WERI-Rb-1 (cell line): ENCODE results near the gene PCBP2.

Experiments used
- DNase-seq: peaks from one replicate; pipeline ENCODE4 v3.0.0-alpha.2; 2020
- H3K27ac ChIP-seq: fragments of 250-450 bp; sonication (Bioruptor Pico); 2 replicates; pipeline ENCODE4 v1.5.1; 2020; ENCODE audit warnings: mild to moderate bottlenecking, moderate library complexity
- H3K27me3 ChIP-seq: fragments of 250-450 bp; sonication (Bioruptor Pico); 2 replicates; pipeline ENCODE4 v1.5.1; 2021; ENCODE audit warnings: mild to moderate bottlenecking, low read depth, moderate library complexity; ENCODE audit not compliant: insufficient read depth, severe bottlenecking
- H3K36me3 ChIP-seq: fragments of 250-450 bp; sonication (Bioruptor Pico); 2 replicates; pipeline ENCODE4 v1.5.1; 2020; ENCODE audit warnings: mild to moderate bottlenecking, moderate library complexity
- H3K4me3 ChIP-seq: 2 replicates; pipeline ENCODE4 v1.5.1; 2011; ENCODE audit warnings: low read depth, mild to moderate bottlenecking, control low read depth, low read length
- H3K9me3 ChIP-seq: fragments of 250-450 bp; sonication (Bioruptor Pico); 2 replicates; pipeline ENCODE4 v1.5.1; 2021; ENCODE audit warnings: mild to moderate bottlenecking, moderate library complexity; ENCODE audit not compliant: severe bottlenecking
- CTCF ChIP-seq: IDR thresholded peaks from 2 replicates; pipeline ENCODE4 v1.5.1; 2011; ENCODE audit warnings: low read depth, mild to moderate bottlenecking, control low read depth, inconsistent platforms, low read length

Gene PCBP2

GRCh38 chr12:53466640-53467039 is 14.7 kb downstream of the PCBP2 start:
- H3K27me3 ChIP-seq = no peaks in the 10 kb centered on the region
- H3K4me3 ChIP-seq = no peak overlapping the region
- H3K9me3 ChIP-seq = no peaks in the 10 kb centered on the region
- no peak for DNase-seq
- H3K27ac ChIP-seq = no peak overlapping the region
- no peak for TF ChIP-seq CTCF
- H3K36me3 ChIP-seq = peaks cover 96% of the 10 kb centered on the region

GRCh38 chr12:53467082-53467481 is 15.2 kb downstream of the PCBP2 start:
- H3K36me3 ChIP-seq = peaks cover 96% of the 10 kb centered on the region
- H3K9me3 ChIP-seq = no peaks in the 10 kb centered on the region
- no peaks in the 10 kb centered on the region for H3K27me3 ChIP-seq
- no peak overlapping the region for H3K27ac ChIP-seq
- no peak overlapping the region for H3K4me3 ChIP-seq
- no peak for DNase-seq
- no peak for TF ChIP-seq CTCF

DNA sequence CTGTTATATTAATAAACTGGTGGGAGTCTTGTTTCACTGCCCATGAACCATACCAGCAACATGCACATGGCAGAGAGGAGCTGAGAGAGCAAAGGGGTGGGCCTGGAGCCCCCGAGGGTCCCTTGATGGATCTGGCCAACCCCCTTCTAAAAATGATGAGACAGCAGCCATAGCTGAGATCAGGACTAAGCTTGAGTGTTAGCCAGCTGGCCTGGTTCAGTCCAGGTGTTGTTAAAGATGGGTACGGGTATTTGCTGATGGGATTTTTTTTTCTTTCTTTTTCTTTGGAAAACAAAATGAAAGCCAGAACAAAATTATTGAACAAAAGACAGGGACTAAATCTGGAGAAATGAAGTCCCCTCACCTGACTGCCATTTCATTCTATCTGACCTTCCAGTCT is 16.0 kb downstream of the PCBP2 start:
- TF ChIP-seq CTCF = no peak
- Histone ChIP-seq H3K36me3 (peaks cover 96% of the 10 kb centered on the region), H3K27ac (no peak overlapping the region), H3K9me3 (no peaks in the 10 kb centered on the region), H3K4me3 (no peak overlapping the region), H3K27me3 (no peaks in the 10 kb centered on the region)
- no peak for DNase-seq

GRCh38 chr12:53468282-53468681 is 16.4 kb downstream of the PCBP2 start:
- Histone ChIP-seq H3K36me3 (peaks cover 96% of the 10 kb centered on the region), H3K27ac (no peak overlapping the region), H3K4me3 (no peak overlapping the region), H3K9me3 (no peaks in the 10 kb centered on the region), H3K27me3 (no peaks in the 10 kb centered on the region)
- no peak for DNase-seq
- TF ChIP-seq CTCF = no peak

GRCh38 chr12:53472056-53472582 is 20.2 kb downstream of the PCBP2 start:
- no peak overlapping the region for H3K27ac ChIP-seq
- no peak for DNase-seq
- H3K9me3 ChIP-seq = no peaks in the 10 kb centered on the region
- TF ChIP-seq CTCF = no peak
- H3K36me3 ChIP-seq = peaks cover 97% of the 10 kb centered on the region
- H3K4me3 ChIP-seq = no peak overlapping the region
- no peaks in the 10 kb centered on the region for H3K27me3 ChIP-seq

DNA sequence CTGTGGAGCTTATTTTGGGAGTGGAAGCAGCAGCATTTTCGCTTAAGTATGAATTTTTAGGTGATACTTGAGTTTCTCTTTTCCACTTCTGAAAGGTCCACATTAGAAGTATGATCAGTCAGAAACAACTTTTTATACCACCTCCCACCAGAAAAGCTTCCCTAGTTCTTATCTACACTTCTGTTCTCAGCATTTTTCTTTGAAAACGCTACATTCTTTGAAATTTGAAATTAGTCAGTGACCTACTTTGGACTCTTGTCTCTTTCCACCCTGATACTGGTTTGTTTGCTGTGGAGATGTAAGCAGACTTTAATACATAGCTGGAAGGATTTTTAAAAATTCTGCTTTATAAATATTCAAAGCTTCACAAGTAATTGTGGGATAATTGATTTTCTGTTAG is 22.2 kb downstream of the PCBP2 start:
- H3K9me3 ChIP-seq = no peaks in the 10 kb centered on the region
- no peak for DNase-seq
- H3K27ac ChIP-seq = no peak overlapping the region
- H3K27me3 ChIP-seq = no peaks in the 10 kb centered on the region
- H3K4me3 ChIP-seq = no peak overlapping the region
- no peak for TF ChIP-seq CTCF
- H3K36me3 ChIP-seq = peaks cover 95% of the 10 kb centered on the region
